DMS53 treated with DMSO at 0.1 percent for 48 hours (cell line): ENCODE measurements around the gene STARD7.

ENCODE experiments used
- DNase-seq: peaks from one replicate; lab custom pipeline; 2025; ENCODE audit not compliant: unreplicated experiment; lab: John Stamatoyannopoulos, UW

Gene STARD7

DNA sequence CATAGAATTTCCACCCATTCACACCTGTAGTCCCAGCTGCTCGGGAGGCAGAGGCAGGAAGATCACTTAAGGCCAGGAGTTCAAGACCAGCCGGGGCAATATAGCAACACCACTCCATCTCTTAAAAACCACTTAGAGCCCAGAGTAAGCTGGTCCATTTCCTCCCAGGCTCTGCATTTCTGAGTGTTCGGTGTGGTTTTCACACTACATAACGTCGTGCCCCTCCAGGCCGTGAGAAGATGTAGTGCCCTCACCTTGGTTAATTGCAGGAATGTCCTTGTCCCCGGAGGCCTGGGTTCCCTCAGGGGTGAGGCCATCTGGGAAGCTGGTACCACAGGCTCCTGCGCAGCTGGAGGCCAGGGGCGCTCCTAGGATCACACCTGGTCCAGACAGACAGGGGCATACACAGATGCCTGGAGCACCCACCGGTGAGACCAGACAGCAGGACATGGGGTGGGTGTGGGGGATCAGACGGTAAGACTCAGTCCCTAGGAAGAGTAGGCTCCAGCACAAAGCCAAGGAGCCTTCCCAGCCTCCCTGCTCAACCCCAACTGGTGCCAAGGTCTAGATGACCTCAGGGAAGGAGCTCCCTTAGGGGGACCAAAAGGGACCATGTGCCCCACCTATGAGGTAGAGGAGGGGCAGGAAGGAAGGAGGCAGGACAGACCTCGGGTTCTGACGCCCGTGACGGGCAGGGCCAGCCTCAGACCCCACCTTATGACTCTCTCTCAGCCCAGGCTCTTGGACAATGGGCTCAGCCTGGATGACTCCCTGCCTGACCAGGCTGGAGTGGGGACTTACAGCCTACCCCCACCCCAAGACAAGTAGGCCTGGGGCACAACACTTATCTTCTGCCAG lies 71.1 kb downstream of the STARD7 start:
- no peak for DNase-seq

GRCh38 chr2:96136129-96136720 lies 72.4 kb downstream of the STARD7 start:
- no peak for DNase-seq

- no peak for DNase-seq
These were observed 73.0 kb downstream of the STARD7 start for GRCh38 chr2:96135621-96136020.

DNA sequence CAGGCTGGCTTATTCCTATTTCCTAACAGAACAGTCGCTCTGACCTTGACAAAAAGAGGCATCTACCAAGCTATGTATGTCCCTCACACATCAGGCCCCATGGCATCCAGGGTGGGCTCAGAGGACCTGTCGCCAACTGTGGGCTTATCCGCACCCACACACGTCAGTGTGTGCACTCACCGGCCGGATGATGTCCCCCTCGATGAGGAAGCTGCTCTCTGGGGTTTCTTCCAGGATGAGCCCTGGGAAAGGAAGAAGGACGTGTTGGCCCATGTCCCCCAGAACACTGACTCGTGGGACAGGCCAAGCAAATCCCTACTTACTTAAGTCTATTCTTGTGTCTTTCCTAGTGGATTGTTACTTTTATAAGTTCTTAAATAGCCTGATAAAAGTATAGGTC lies 73.5 kb downstream of the STARD7 start:
- DNase-seq = no peak
